NCI-H1105 treated with DMSO at 0.1 percent for 48 hours (cell line): ENCODE measurements around the gene DCDC1.

Experiments
- DNase-seq: peaks from one replicate; lab custom pipeline; 2025; lab: John Stamatoyannopoulos, UW

Gene DCDC1

GRCh38 chr11:31102875-31103274 lies 266.7 kb downstream of the DCDC1 start:
- DNase-seq, result no peak

DNA sequence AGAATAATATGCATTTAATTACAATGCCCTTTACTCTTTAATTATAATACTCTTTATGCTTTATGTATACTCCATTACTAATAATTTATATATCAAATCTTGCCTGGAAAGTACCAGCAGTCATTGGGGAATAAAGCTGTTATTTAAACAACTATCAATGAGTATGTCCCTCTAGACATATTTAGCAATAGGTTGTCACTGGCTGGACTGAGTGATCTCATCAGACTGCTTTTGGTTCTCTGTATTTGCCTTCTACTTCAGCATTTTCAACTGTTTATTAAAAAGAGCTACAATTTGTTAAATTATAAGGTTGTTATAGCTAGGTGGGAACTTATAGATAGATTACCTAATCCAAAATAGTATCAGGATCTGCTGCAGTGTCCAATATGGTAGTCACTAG lies 267.2 kb downstream of the DCDC1 start:
- DNase-seq, result no peak

DNA sequence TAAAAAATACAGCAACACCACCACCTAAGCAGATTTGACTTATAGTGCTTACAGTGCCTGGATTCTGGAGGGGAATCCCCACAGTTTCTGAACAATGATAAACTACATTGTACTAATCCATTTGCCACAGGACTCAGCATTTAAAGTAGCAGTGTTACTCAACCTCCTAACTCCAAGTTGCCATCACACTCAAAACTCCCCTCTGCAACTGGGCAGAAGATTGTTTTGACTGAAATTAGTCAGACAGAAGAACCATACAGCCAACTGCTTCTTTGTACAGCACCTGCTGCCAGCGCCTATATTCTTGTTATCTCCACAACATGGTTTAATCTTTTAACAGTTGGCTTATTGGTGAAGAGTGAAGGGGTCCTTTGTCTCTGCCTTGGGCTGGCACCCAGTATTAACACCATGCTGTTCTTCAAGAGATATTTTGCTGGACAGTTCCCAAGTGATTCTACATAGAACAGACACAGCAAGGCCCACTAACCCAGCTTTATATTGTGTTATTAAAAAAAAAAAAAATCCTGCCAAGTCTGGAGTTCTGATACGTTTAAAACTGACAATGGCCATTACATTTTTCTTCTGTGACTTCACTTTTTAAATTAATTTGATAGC lies 273.2 kb downstream of the DCDC1 start:
- DNase-seq, result no peak

- DNase-seq, result no peak
Observed at GRCh38 chr11:31092638-31093037, 276.9 kb downstream of the DCDC1 start.

DNA sequence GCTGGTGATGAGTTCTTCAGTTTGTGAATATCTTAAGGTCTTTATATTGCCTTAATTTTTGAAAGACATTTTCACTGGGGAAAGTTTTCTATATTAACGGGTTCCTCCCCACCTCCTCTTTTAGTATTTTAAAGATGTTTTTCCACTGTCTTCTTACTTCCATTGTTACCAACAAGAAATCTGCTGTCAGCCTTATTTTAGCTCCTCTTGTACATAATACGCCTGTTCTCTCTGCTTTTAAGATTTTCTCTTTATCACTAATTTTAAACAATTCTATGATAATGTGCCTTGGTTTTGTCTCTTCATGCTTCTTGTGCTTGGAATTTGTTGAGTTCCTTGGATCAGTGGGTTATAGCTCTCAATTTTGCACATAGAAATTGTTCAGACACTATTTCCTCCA lies 280.4 kb downstream of the DCDC1 start:
- DNase-seq, result peak; percentile 17

DNA sequence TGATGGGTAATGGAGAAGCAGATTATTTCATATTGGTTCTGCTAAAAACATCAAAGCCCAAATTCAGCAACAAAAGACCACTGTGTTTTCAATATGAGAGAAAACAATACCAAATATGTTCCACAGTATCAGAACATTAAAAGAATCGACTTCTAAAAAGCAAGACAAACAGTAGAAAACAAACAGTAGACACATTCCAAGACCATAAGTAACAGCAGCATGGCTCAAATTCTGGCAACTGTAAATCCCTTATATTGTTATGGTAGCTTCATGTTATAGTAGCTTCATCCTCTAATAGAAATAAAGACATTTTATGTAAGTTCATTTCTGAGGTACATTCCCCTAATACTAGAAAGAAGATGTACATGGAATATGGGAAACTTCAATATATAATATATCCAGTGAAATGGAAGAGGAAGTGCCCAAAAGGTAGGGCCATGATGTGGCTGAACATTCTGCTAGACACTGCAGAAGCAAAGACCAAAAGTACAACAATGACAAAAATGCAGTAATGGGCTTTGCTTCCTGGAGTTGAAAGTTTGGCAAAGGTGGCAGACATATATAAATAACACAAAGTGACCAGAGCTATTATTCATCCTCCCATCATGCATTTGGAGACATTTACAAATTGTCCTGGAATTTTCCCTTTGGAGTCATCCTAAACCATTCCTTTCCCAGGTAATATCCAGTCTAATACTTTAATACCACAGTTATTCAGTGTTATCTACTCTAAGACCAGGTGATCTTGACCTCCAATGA lies 299.9 kb downstream of the DCDC1 start:
- DNase-seq, result no peak

DNA sequence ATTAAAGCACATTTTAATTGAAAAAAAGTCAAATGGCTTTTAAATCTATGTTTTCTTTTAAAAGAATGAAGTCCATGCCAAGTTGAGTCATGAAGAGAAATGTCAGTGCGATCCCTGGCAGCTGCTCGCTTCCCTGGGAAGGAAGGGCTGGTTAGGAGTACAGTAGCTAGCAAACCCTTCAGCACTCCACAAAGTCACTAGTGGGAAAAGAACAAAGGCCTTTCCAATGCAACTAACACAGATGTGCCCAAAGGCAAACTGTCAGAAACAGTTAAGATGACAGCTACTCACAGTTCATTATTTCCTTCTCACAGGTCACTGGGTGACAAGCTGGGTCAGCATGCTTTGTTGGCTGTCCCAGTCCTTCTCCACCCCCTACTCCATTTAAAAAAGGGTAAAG lies 308.7 kb downstream of the DCDC1 start:
- DNase-seq, result no peak

DNA sequence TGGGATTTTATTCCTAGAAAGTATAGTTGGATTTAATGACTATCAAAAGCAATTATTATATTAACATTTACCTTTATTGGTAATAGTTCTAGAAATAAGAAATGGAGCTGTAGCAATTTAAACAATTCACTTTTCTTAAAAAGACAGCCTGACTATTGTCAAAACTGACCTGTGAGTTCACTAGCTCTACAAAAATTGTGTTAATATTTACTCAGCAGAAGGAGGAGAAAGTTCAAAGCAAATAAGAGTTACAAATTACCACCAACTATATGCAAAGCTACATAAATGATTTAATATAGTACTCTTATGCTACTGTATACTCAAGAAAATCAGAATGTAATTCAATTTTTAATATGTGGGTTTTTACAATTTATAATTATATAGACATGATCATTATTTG lies 310.0 kb downstream of the DCDC1 start:
- no peak for DNase-seq

DNA sequence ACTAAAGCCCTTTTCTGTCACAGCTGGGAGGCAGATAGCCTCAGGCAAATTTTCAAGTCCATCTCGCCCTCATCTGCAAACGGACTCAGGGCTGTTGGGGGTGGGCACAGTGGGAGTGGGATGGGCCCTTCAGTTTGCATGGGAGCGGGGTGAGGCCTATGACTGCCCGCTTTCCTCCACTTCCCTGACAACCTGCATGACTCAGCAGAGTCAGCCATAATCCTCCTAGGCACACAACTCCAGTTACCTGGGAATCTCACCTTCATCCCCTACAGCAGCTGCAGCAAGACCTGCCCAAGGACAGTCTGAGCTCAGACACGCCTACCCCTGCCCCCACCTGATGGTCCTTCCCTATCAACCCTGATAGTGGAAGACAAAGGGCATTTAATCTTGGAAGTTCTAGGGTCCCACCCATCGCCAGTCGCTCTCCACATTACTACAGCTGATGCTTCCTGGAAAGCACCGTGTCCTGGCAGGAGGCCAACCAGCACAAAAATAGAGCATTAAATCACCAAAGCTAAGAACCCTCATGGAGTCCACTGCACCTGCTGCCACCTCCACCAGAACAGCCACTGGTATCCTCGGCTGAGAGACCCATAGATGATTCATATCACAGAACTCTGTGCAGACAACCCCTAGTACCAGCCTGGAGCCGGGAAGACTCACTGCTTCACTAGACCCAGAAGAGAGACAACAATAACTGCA lies 319.3 kb downstream of the DCDC1 start:
- DNase-seq, result peak; percentile 91

GRCh38 chr11:31045335-31045734 lies 324.2 kb downstream of the DCDC1 start:
- peak; percentile 31 for DNase-seq

- DNase-seq, result peak; percentile 41
Observed at GRCh38 chr11:31030138-31030792, 339.3 kb downstream of the DCDC1 start.

DNA sequence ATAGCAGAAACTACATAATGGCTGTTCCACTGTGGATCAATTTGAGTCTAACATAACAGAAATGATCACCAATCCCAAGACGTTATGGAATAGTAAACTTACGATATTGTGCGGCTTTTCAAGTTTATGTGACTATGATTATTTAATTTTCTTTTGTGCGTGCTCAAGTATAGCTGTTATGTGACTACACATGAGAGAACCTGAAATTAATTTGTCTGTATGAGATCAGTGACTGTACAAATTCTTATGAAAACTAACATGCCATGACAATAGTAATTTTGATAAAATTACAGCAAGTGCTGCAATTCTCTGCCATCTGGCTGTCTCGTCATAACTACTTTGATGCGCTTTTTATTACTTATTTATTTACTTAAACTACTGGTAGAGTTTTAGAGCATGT lies 343.2 kb downstream of the DCDC1 start:
- DNase-seq, result no peak

DNA sequence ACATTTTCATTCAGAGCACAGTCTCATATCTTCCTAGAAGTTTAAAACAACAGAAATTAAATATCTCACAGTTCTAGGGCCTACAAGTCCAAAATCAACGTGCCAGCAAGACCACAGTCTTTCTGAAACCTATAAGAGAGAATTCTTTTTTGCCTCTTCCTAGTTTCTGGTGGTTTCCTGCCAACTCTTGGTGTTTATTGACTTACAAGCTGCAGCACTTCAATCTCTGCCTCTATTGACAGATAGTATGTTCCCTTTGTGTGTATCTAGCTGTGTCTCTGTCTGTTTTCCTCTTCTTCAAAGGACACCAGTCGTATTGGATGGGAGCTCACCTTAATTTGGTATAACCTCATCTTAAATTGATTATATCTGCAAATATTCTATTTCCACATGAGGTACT lies 347.5 kb downstream of the DCDC1 start:
- DNase-seq, result no peak

- DNase-seq, result no peak
Observed at GRCh38 chr11:31019786-31020185, 349.8 kb downstream of the DCDC1 start.

GRCh38 chr11:31005202-31005601 lies 364.3 kb downstream of the DCDC1 start:
- no peak for DNase-seq

- DNase-seq, result no peak
Observed at GRCh38 chr11:31001427-31001826, 368.1 kb downstream of the DCDC1 start.

DNA sequence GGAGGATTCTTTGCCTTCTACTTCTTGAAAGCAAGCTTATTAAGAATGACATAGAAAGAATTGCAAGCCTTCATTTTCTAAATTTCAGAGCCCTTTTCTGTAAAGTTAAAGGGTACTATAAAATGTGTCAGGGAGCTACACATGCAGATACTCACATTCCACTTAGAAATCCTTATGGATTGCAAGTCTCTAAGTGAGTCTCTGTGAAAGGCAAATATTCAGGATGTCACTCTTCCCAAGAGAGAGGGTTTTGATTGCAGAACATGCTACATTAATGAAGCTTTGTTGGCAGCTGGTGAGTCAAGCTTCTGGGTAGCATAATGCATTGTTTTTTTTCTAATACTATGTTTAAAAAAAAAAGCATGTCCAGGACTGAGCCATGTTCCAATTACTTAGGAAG lies 369.2 kb downstream of the DCDC1 start:
- DNase-seq, result no peak

DNA sequence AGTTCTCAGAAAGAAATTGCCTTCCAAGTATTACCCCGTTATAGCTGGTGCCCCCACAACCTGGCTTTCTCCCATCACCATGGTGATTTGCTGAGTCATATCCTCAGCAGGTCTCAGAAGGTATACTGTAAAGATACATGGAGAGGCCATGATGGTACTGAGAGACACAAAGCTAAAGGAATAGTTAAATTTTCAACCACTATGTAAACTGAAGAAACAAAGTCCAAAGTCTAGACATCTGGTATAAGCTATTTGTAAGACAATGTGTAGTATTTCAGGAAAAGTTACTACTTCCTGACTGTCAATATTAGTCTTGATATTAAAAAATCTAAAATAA lies 377.1 kb downstream of the DCDC1 start:
- DNase-seq, result no peak

DNA sequence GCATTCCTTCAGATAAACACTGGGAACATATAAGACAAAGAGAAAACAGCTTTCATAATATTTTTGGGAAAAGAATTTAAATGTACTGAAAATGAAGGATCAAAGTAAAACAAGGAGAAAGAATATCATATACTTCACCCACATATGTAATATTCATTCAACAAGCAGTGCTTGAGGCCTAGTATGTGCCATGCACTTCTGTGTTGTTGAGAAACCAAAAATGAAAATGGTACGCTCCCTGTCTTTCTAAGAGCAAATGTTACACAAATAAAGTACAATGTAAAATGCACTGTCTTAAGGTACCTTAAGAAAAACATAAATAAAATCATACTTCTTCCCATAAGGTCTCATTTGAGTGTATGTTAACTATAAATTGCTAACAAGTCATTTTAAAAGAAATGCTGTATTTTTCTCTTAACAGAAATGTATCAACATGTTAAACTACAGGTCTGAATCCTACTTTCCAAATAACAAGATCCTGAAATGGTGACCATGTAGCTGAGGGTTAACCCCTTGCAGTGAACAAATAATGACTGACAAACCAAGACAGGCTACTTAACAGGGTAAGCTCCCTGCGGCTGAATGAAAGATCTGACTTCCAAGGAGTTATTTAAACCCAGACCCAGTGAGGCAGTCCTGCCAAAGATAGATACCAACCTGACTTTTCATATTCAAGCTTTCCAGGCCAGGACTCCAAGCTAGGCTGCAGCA lies 377.6 kb downstream of the DCDC1 start:
- no peak for DNase-seq

DNA sequence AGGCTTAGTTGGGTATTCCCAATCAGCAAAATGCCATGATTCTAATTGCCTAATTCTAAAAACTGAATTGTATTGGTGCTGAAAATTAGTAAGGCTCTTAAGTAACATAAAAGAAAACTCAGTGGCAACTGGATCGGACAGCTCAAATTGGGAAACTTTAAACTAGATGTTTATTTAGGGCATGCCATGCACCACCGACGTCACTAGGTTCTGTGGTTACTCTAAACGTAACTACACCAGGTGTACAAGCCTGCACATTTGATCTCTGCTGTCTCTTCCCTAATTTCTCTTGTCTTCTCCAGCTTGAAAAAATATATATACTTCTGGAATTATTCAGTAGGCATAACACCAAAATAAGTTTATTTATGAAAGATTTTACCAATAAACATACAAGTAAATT lies 378.2 kb downstream of the DCDC1 start:
- no peak for DNase-seq

- no peak for DNase-seq
Observed at GRCh38 chr11:30990625-30991296, 378.8 kb downstream of the DCDC1 start.

GRCh38 chr11:30987819-30988218 lies 381.7 kb downstream of the DCDC1 start:
- DNase-seq, result no peak
